HG03439 (cell line): ENCODE results near the gene CDHR3.

ENCODE experiments used
- ATAC-seq: cut with Tn5 transposase; IDR thresholded peaks from one replicate; pipeline ENCODE4 v1.9.1; 2021; ENCODE audit warnings: mild to moderate bottlenecking, moderate library complexity; ENCODE audit not compliant: unreplicated experiment

Gene CDHR3

DNA sequence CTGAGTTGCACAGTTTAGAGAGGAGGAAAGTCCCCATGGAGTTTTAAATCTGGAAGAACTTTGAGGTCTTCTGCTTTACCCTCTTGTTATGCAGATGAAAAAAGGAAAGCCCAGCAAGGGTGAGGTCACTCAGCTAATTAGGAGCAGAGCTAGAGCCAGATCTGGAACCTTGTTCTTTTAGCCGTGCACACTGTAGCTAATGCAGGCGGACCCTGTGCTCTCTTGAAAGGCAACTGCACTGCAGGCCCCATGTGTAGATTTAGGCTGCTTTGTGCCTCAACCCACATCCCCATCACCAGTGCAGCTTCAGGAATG lies 85.6 kb downstream of the CDHR3 start:
- no peak for ATAC-seq

DNA sequence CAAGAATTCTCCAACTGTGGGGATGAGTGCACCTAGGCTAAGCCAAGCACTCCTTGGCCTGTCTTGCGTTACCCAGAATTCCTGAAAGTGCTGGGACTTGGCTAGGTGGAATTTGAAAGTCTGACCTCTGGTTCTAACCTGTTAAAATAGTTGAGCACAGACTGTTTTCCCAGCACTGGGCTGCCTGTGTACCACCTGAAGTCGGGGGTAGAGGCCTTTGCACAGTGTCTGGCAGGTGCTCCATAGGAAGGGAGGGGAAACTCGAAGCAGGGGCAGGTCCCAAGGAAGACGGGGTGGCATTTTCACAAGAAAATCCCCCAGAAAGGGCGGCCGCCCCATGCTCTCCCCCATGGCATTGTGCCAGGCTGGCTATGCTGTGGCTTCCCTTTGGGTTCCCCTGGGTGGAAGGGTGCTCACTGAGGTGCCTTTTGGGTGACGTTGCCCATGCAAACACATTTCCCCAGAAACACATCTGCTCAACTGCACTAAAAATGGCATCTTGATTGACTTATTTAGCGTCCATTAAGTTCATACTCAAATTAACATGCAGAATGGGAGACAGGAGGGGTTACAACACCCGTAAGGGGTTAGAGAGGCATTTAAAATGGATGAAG lies 86.2 kb downstream of the CDHR3 start:
- ATAC-seq = no peak

DNA sequence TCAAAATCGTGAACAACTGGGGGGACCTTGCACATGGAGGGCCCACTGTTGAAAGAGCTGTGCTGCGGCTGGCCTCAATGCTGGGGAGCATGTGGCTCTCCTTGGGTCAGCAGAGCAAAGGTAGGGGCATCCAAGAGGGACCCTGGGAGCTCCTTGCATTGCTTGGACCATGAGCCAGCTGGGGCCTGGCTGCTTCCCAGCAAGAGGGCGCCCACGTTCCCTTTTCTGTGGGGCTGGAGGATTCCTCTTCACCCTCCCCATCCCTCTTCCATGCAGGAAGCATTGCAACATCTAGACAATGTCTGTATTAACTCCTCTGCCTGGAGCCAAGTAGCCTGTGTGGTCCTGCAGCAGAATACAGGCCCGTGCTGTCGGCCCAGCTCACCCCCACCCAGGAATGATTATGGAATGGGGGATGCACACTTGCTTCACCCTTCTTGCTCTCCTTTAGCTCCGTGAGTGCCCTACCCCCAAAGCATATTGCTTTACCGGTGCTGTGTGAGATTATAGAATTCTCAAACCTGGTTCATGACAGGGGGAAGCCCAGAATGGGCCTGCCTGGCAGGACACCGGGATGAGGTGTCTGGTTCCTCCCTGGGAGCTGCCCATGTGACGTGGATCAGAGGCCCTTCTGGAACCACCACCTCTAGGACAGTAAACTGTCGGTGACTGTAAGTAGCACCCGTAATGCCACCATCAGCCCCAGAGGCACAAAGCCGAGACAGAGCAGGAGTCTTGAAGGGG lies 87.1 kb downstream of the CDHR3 start:
- no peak for ATAC-seq

DNA sequence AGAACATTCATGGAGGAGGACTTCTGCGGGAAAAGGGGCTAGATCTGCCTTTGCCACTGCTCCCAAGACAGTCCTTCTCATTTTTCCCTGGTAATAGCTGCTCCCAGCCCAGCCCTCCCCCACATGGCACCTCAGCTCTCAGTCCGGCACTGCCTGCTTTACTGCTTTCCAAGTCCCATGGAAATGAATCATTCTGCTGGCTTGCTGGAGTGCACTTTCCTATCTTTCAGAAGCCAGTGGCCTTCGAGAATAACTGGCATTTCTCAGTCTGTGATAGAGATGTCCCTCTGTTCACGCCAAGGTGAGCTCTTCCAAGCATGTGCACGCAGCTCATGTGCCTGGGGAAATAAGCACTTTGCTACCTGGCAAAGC lies 87.7 kb downstream of the CDHR3 start:
- ATAC-seq = no peak

DNA sequence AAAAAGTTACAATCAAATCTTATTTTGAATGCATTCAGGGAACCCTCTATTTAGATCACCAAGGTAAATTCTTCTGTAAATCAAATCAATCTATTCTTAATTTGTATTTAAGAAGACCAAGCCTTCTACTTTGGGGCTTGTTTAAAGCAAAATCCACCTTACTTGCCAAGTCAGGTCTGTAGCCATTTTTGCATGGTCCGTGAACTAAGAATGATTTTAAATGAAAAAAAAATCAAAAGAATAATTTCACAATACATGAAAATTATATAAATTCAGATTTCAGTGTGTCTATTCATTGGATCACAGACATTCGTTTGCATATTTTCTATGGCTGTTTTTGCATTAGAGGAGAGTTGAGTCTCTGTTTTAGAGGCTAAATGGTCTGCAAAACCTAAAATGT lies 89.6 kb downstream of the CDHR3 start:
- no peak for ATAC-seq

DNA sequence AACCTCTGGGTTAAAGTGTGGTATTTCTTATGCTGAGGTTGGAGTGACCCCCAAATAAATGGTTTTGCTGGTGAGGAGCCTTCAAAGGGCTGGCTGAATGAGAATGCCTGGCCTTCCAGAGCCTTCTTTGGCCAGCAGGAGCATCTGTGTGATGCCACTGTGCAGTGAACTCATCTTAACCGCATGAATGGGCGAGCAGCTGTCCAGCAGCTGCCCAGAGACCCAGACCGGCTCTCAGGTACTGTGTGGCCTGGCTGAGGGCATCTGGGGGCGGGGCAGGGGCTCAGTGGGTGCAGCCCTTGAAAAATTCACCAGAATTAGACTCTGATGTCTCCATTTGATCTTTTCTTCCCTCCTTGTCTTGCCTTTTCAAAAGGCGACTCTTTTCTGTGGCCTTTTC lies 90.0 kb downstream of the CDHR3 start:
- no peak for ATAC-seq

DNA sequence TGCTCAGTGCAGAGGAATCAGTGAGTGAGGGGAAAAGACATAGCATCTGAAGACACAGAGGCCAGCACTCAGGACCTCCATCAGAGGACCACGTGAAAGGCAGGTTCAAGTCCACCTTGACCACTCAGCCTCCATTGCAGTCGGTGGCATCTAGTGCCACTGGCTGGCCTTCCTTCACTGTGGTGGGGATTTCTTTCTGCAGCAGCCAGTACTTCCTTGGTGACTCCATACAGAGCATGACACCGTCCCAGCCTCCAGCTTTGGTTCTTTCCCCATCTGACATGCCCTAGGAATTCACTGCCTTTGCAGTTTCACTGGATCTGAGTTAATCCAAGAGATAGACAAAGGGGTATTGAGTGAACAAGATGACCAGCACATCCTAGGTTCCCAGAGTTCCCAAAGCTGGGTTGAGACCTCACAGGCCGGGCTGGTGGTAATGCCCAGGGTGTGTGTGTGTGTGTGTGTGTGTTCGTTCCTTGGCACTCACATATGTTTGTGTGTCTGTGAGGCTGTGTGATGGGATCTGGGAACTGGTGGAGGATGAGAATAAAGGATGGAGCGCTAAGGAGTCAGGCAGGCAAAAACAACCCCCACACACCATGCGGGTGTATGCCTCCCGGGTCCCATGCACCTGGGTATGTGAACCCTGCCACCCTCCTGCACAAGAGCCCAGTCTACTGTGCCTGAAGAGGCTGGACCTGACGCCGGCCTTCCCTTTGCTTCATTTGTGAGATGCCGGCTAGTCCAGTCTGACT lies 91.3 kb downstream of the CDHR3 start:
- no peak for ATAC-seq

DNA sequence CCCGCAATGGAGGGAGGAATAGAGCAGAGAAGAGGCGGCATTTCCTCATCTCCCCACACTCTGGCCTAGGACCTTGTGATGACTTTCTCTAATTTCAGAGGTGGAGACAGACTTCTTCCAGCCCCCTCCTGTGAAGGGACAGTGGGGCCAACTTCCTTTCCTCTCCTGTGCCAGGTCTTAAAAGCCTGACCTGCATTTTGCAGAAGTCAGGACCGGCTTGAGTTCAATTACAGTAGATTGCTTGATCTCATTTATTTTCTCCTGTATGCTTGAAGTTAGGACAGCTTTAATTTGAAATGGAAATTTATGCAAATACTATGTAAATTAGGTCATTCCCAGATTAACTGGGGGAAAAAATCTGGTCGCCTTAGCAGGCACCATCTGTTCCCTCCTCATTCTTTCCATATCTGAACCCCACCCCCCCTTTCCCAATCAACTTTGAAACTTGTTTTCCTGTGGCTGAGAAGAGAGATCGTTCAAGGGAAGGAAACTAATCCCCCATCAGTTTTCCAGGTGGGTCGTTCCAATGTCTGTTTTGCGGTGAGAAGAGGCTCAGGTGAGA lies 92.0 kb downstream of the CDHR3 start:
- ATAC-seq = no peak

DNA sequence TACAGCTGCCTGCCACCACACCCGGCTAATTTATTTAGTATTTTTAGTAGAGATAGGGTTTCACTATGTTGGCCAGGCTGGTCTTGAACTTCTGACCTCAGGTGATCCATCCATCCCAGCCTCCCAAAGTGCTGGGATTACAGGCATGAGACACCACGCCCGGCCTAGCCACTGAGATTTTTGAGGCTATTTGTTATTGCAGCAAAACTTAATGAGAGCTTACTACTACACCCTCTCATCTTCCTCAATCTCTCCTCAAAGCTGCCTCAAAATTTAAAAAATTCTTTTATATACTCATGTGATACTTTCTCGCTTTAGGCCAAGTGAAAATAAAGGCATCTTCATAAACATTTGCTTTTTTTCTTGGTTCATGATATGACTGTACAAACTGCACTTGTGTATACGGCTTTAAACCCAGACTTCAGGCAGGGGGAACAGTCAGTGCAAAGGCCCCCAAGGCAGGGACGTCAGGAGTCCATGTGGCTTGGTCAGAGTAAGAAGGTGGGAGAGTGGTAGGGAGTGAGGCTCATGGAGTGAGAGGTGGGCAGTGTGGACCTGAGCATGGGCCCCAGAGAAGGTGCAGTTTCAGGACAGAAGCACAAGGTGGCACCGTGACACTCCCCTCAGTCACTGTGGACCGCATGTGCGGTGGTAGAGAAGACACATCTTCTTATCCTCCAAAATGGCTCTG lies 93.6 kb downstream of the CDHR3 start:
- ATAC-seq = peak; percentile 59

DNA sequence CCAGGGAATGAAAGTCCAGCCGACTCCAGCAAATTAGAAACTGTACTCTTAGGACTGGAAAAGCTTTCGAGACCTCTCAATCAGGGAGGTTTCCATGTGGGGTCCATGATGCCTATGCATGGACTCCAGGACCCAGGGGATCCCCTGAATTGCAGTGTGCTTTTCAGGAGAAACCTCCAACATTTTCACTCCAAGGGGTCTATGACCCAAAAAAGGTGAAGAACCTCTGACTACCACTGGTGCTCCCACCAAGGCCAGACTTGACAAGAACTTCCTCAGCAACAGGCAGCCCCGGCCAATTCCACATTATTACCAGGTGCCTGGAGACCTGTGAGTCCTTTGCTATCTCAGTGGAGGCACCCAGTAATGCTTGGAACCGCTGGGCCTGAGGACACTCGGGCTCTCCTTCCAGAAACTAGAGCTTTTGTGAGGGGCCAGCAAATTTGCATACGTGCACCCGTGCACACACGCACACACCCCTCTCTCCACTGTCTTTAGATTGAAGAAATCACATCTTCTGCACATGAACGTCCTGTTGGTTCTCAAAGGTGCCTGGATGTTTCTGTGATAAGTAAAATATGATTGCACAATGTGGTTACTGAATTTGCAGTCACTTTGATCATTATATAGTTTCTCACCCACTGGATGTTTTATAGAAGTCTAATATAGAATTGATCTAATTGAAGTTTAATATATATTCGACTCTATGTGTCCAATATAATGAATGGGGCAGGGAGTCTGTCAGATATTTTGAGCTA lies 94.3 kb downstream of the CDHR3 start:
- ATAC-seq = no peak

DNA sequence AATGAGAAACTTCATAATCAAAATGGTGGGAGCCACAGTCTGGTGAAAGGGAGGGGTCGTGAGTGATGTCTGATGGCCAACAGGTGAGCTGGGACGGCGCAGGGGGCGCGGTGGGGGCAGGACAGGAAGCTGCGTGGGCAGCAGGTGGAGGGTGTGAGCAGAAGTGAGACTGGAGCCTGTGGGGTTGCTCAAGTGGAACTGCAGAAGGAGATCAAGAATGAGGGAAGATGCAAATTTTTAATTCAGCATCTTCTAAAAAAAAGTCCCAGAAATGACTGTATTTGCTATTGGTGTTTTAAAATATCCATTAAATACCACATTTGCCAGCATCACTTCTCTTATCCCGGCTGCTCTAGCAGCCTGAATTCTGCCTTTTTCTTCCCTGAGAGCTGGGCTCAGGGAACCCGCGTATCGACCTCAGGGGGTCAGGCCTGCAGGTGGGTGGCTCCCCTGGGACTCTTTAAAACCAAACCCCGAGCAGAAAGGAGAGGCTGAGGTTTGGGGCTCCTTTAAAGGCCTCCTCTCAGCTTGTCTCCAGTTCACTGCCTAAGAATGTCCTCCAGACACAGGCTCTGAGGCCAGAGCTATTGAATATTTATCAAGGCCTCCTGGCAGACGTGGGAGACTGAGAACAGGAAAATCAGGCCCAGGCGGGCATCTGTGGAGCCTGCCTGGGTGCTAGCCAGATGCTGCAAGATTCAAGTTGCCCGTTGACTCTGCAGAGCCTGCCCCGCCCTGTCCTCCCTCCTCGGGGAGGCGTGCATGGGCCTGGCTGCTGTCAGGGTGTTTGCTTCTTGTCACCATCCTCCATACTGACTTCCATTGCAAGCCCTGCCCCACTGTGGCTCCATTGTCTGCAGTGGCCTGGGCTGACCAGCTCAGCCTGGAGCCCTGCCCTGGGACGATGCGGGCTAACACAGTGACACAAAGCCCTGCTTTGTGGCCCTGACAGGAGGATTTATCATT lies 95.2 kb downstream of the CDHR3 start:
- ATAC-seq = peak; percentile 44

DNA sequence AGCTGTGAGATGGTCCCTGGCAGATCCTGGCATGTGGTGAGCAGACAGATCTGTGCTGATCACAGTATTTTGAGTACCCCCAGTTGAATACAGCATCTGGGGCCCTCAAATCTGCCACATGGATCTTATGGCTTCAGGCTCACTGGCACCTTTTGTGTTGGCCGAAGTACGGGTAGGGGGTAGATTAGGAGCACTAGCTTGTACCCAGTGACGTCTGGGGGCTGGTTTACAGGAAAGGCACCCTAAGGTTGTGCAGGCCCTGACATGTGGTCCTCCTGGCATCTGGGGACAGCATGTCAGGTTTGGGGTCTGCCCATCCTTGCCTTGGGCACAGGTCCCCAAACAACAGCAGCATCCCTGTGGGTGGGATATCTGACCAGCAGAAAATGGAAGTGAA lies 95.9 kb downstream of the CDHR3 start:
- no peak for ATAC-seq

DNA sequence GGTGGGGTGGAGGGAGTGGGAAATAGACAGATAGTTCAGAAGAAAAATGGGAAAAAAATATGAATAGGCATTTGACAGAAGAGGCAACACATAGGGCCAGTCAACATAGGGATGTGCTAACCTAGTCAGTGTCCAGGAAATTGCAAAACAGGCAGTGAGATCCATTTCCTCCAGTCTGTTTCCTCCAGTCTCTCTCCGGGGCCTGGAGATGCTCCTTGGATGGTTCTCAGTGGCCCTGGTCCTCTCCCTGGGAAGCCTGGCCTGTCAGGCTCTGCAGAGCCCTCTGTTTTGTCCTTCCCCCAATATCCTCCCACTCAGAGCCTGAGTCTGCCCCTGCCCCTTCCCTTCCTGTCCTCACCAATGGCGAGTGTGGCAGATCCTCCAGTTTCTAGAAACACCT lies 96.5 kb downstream of the CDHR3 start:
- no peak for ATAC-seq

DNA sequence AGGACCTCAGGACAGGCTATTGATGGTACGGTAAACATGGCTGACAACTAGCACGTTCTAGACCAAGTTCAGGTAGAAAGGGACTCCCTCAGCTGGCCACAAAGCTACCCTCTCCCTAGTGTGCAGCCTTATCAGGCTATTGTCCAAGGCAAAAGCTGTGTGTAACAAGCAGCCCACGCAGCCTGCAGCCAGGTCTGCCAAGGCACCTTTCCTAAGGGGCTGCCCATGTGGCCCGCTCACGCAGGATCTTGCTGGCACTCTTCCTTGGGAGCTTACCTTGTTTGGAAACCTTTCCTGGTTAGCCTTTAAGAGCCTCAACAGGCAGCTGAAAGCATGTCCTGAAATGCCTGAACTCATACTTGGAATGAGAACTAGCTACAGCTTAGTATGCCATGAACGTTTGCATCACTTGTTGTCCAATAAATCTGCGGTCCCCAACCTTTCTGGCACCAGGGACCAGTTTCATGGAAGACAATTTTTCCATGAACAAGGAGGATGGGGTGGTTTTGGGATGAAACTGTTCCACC lies 97.4 kb downstream of the CDHR3 start:
- ATAC-seq = no peak

DNA sequence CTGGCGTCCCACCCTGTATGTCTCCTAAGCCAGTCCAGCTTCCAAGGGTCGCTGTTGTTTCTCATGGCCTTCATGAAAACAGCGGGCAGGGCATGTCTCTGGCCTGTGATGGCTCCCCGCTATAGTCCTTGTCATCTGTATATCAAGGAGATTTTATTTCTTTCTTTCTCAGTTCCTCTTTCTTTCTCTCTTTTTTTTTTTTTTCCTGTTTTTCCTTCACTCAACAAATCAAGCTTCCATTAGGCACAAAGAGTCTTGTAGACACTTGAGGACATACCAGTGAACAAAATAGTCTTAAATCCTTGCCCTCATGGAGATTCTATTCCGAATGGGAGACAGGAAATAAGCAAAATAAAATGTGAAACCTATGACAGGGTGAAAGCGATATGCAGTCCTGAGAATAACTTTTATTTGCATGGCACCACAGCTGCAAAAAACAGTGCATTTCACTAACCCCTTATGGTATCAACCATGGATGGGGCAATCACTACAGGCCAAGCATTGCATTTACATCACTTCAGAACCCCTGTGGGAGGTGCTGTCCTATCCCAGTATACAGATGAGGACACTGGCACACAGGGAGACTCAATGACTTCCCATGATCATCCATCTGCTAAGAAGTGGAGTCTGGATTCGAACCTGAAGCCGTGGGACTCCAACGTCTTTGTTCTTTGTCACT lies 98.4 kb downstream of the CDHR3 start:
- peak; percentile 45 for ATAC-seq

DNA sequence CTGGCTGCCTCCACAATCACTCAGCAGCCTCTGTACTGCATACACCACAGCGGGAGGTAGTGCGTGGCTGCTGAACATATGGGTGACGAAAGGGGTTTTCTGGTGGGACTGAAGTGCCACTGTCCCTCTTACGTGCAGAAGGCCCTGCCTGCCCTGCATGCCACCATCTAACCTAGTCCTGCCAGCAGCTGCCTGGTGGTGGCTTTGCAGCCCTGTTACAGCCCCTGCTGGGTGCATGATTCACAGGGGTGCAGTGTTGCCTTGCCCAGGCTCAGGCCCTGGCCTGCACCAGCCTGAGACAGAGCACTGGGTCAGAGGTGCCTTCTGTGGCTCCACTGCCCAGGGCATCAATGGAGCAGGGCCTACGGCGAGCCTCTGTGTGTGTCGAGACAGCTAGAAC lies 98.9 kb downstream of the CDHR3 start:
- no peak for ATAC-seq

DNA sequence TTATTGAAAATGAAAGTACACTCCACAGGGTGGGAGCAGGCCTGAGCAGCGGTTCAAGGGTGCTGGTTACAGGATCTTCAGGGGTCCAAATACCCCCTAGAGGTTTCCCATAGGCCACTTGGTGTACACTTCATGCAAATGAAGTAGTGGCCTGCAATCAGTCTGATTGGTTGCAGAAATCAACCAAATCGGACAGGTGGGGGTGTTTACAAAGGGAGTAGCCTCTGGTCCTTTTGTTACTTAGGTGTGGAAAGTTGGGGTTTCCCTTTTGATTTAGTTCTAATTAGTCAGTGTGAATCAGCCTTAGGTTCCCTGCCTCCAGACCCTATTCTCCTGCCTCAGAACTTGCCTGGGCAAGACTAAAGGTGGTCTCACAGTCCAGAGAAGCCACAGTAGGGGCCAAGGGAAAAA lies 99.5 kb downstream of the CDHR3 start:
- no peak for ATAC-seq

DNA sequence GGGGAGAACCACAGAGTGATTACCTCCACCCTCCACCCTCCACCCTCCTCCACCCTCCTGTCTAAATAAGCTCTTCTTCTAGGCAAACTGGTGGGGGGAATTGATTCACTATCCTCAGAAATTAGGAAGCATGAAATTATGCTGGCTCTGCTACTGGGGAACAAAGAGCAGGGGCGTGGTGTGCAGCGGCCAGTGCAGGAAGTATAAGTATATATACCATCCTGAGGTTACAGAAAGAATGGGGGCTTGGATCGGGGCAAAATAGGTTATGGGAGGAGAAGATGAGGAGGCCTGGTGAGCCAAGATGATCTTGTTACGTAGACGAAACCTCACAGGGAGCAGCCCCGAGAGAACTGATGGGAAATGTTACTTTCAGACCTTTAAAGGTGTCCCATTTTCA lies 100.0 kb downstream of the CDHR3 start:
- no peak for ATAC-seq

DNA sequence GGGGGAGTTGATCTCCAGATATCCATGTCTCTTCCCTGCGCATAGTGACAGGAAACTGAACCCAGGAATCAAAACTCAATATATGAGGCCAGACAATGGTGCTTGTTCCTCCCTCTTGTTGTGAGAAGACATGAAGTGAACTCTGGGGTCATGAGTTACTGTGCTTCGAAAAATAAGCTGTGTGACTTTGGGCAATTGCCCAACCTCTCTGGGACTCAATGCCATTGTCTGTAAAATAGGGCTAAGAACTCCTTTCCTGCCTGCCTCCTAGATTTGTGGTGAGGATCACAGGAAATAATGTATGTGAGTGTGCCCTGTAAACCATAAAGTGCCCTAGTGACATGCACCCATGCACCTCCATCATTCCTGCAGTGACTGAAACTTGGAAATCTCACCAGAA lies 100.6 kb downstream of the CDHR3 start:
- ATAC-seq = no peak
